Activated CD4-positive, alpha-beta T cell treated with anti-CD3 and anti-CD28 coated beads for 4 hours (primary cell): ENCODE measurements around the gene WNT1.

Experiments
- DNase-seq, 2 donors: peaks; one replicate each; pipeline ENCODE4 v3.0.0-alpha.2; 2020

The WNT1 gene

DNA sequence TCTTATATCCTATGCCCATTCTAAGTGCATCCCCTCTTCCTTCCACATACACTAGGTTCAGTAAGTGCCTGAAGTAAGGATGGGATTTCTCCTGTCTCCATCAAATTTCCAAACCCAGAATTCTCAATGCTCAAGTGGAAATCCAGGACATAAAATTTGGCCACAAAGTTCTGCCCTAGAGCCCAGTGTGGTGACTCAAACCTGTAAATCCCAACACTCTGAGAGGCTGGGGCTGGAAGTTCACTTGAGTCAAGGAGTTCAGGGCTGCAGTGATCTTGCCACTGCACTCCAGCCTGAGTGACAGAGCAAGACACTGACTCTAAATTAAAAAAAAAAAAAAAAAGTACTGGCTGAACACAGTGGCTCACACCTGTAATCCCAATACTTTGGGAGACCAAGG lies 16.3 kb upstream of the WNT1 start:
- DNase-seq: no peak

- no peak for DNase-seq
Measured at GRCh38 chr12:48965298-48965838, 12.8 kb upstream of the WNT1 start.

DNA sequence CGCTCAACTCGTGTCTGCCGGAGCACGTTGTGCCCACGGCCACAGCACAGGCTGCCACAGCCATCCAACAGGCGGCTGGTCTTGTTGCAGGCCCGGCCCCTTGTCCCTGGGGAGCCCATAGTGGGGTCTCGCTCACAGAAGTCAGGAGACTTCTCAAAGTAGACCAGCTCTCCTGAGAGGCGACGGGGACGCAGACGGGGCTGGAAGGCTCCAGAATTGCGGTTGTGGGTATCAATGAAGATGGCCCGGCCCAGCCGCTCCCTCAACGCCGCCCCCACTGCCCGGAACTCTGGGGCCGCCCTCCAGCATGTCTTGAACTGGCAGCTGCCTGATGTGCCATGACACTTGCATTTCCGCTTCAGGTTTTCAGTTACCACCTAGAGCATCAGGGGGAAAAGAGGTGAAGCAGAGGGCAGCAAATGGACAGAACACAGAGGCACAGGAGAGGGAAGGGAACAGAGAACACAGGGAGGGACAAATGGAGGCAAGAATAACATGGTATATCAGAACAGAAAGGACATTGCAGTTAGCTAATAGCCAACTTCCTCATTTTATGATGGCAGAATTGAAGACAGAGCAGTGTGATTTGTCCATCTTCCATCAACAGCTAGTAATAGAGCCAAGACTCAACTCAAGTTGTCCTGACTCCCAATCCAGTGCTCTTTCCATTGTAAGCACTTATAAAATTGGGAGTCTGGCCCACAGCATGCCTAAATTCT lies 11.8 kb upstream of the WNT1 start:
- no peak for DNase-seq

- DNase-seq: no peak
Measured at GRCh38 chr12:48967991-48968390, 10.1 kb upstream of the WNT1 start.

DNA sequence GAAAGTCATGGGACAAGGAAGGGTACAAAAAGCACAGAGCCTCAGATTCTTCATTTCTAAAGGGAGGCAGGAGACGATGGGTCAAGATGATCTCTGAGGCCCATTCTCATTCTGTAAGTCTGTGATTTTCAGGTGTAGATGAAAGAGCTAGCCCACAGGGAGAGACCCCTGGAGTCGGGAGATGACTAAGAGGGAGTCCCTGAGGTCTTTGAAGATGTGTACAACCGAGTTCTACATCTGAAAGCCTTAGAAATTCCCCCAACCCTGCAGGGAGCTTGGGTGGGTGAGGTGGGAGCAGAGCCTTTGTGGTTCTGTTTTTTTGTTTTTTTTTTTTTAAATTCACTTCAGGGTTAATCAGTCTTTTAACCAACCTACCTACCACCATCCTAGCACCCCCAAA lies 9.7 kb upstream of the WNT1 start:
- no peak for DNase-seq

GRCh38 chr12:48969160-48969771 lies 8.9 kb upstream of the WNT1 start:
- DNase-seq: no peak

DNA sequence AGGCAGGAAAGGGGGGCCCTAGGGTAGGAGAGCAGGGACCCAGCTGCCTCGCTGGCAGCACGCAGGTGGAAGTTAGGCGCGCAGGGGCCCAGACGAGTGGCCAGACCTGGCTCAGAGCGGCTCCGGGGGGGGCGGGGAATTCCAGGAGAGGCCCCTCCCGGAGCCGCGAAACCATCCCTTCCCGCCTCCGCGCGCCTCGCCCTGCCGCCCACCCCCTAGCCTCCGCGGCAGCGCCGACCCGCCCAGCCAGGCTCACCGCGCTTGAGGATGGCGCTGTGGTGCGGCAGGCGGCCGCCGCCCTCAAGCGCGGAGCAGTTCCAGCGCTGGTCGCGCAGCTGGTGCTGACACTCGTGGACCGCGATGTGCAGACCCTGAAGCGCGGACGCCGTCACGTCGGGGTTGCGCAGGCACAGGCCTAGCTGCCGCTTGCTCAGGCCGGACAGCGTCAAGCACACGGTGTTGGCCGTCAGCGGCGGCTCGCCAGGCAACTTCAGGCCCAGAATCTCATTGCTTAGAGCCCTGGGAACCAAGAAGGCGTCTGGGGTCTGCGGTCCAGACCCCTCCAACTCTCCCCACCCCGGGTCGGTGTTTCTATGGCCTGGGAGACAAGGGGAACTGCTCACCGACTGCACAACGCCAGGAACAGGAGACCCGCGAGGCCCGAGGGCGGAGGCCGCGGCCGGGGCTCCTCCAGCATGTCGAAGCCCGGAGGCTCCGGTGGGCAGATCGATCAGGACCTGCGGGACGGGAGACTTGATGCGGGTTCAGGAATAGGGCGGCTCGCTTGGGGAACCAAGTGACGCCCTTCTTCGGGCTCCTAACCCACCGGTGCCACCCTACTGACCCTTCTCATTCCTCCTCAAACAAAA lies 8.1 kb upstream of the WNT1 start:
- DNase-seq: peak; percentile 62 to 68

GRCh38 chr12:48970702-48971334 lies 7.3 kb upstream of the WNT1 start:
- DNase-seq: no peak

DNA sequence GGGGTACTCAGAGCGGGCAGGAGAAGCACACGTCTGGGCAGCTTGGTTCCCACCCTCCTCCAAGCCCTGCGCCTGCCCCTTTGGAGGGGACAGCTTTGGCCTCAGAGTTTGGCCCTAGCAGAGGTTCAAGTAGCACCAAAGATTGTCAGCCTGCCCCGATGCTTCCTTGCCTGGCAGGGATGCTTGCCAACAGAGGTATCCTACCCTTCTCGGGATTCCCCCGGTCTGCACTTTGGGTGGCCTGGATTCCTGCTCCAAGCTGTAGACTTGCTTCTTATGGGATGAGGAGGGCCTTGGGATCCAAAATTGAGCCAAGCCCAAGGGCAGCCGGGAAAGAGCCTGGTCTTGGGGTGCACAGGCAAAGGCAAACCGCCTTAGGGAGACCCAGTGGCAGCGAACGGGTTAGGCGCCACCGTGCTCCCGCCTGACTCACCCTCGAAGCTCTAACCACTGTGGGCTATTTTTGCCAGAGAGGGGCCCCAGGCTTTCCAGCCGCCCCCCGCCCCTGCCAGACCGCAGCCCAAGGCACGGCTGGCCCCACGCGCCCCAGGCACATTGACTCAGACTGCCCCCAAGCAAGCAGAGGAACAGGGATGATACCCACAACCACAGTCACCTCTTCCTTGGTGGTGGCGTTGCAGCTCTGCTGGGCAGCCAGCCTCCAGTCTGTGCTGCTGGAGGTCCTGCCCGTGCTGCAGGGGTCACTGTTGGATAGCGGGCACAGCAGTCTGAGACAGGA lies 5.7 kb upstream of the WNT1 start:
- no peak for DNase-seq

GRCh38 chr12:48972952-48973483 lies 5.1 kb upstream of the WNT1 start:
- DNase-seq: no peak

GRCh38 chr12:48973531-48973930 lies 4.6 kb upstream of the WNT1 start:
- no peak for DNase-seq

GRCh38 chr12:48973941-48974673 lies 4.0 kb upstream of the WNT1 start:
- DNase-seq: peak in 1 of 2 donors; percentile 31

- peak; percentile 83 to 84 for DNase-seq
Measured at GRCh38 chr12:48977290-48978281, 536 bp upstream of the WNT1 start.

- no peak for DNase-seq
Measured at GRCh38 chr12:48978741-48979601, 849 bp downstream of the WNT1 start.

DNA sequence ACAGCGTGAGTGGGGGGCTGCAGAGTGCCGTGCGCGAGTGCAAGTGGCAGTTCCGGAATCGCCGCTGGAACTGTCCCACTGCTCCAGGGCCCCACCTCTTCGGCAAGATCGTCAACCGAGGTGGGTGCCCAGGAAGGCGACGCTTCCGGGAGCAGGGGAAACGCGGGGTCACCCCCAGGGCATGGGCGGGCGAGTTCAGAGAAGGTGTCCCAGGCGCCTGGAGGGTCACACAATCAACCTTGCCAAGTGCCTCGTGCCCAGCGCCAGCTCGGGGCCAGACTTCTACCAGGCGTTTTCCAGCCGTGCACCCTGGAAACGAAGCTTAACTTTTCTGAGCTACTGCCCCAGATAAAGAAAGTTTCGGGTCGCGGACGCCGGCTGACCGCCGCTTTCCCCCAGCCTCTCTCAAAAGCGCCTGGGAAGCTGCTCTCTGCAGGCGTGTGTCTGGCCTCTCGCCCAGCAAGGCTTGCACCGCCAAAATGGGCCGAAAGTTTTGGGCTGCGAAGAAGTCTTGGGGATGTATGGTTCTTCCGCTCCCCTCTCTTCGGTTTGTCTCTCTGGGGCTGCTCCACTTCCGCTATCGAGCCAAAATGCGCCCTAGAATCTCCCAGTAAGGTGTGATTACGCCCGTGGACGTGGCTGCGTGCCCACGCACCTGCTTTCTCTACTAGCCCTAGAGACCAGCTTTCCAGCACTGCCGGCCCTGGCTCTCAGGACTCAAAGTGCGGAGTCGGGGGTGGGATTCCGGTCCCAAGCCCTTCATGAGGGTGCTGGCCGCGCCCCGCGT lies 1.7 kb downstream of the WNT1 start:
- DNase-seq: peak in 1 of 2 donors; percentile 36

- DNase-seq: peak; percentile 37 to 44
Measured at GRCh38 chr12:48980389-48980952, 2.3 kb downstream of the WNT1 start.

GRCh38 chr12:48980953-48981756 lies 3.0 kb downstream of the WNT1 start:
- DNase-seq: peak; percentile 37 to 39
